HG02763 (cell line): Measurements from ENCODE around the gene CPB1.

Experiments
- ATAC-seq: cut with Tn5 transposase; IDR thresholded peaks from one replicate; pipeline ENCODE4 v1.9.1; 2021; ENCODE audit warnings: mild to moderate bottlenecking, moderate library complexity; ENCODE audit not compliant: unreplicated experiment

The CPB1 gene

GRCh38 chr3:148828136-148828690 is 602 bp downstream of the CPB1 start:
- ATAC-seq = no peak

- ATAC-seq = no peak
These were observed 2.3 kb downstream of the CPB1 start for GRCh38 chr3:148829926-148830325.

- ATAC-seq = no peak
These were observed 5.6 kb downstream of the CPB1 start for GRCh38 chr3:148833223-148833622.

- peak; percentile 67 for ATAC-seq
These were observed 12.2 kb downstream of the CPB1 start for GRCh38 chr3:148839805-148840204.

- ATAC-seq = peak; percentile 12
These were observed 12.8 kb downstream of the CPB1 start for GRCh38 chr3:148840451-148840850.

- no peak for ATAC-seq
These were observed 18.3 kb downstream of the CPB1 start for GRCh38 chr3:148845756-148846395.

- no peak for ATAC-seq
These were observed 19.7 kb downstream of the CPB1 start for GRCh38 chr3:148847351-148847750.

- no peak for ATAC-seq
These were observed 20.8 kb downstream of the CPB1 start for GRCh38 chr3:148848410-148848809.

GRCh38 chr3:148852271-148852992 is 24.8 kb downstream of the CPB1 start:
- ATAC-seq = no peak

- no peak for ATAC-seq
These were observed 25.5 kb downstream of the CPB1 start for GRCh38 chr3:148853076-148853475.

GRCh38 chr3:148854061-148854460 is 26.4 kb downstream of the CPB1 start:
- no peak for ATAC-seq

GRCh38 chr3:148856384-148856783 is 28.8 kb downstream of the CPB1 start:
- no peak for ATAC-seq

GRCh38 chr3:148857316-148857715 is 29.7 kb downstream of the CPB1 start:
- ATAC-seq = no peak

- peak; percentile 64 for ATAC-seq
These were observed 33.8 kb downstream of the CPB1 start for GRCh38 chr3:148861277-148861869.

GRCh38 chr3:148863297-148863696 is 35.7 kb downstream of the CPB1 start:
- ATAC-seq = no peak

- no peak for ATAC-seq
These were observed 36.2 kb downstream of the CPB1 start for GRCh38 chr3:148863814-148864213.

- no peak for ATAC-seq
These were observed 37.4 kb downstream of the CPB1 start, which contains the start of gene CPA3 for GRCh38 chr3:148865049-148865448. CPA3 (plus strand) TSS chr3:148865296; CDS start chr3:148865308, 12 bp downstream.

GRCh38 chr3:148866261-148866660 is 38.6 kb downstream of the CPB1 start:
- ATAC-seq = no peak

GRCh38 chr3:148873270-148873927 is 45.8 kb downstream of the CPB1 start:
- ATAC-seq = no peak

- no peak for ATAC-seq
These were observed 46.4 kb downstream of the CPB1 start for GRCh38 chr3:148873977-148874376.

- ATAC-seq = no peak
These were observed 50.5 kb downstream of the CPB1 start for GRCh38 chr3:148878095-148878494.
